GM23248 (cell line): Measurements from ENCODE around the gene GALNT10. TPM values are rescaled to one million over a fixed set of nuclear protein-coding genes. Genes with fewer than 3 reads are reported as not detected.
"Not testable (repeated sequence)": the region's sequence is repeated elsewhere in the genome, so short reads cannot be mapped to it uniquely, and the experiment has no call there.

Source experiments
- DNase-seq: peaks from one replicate; pipeline ENCODE4 v3.0.0-alpha.2; 2015
- H2AFZ ChIP-seq: fragments of 200-600 bp; sonication (generic); 2 replicates; pipeline ENCODE4 v1.6.1; 2016; ENCODE audit warnings: antibody characterized with exemption
- H3F3A ChIP-seq: fragments of 200-600 bp; sonication (generic); 2 replicates; pipeline ENCODE4 v1.6.1; 2016; ENCODE audit warnings: mild to moderate bottlenecking, antibody characterized with exemption, mixed run types; ENCODE audit not compliant: insufficient read depth
- H3K27ac ChIP-seq: fragments of 200-600 bp; sonication (generic); 2 replicates; pipeline ENCODE4 v1.5.1; 2016; ENCODE audit warnings: mild to moderate bottlenecking
- H3K27me3 ChIP-seq: fragments of 200-600 bp; sonication (generic); replicated peaks from 2 replicates; pipeline ENCODE4 v1.6.1; 2016; ENCODE audit warnings: mild to moderate bottlenecking; ENCODE audit not compliant: insufficient read depth
- H3K36me3 ChIP-seq: fragments of 200-600 bp; sonication (generic); 2 replicates; pipeline ENCODE4 v1.6.1; 2016; ENCODE audit warnings: low read depth, mild to moderate bottlenecking
- H3K4me1 ChIP-seq: fragments of 200-600 bp; sonication (generic); 2 replicates; pipeline ENCODE4 v1.6.1; 2016; ENCODE audit warnings: mild to moderate bottlenecking; ENCODE audit not compliant: insufficient read depth
- H3K4me2 ChIP-seq: fragments of 200-600 bp; sonication (generic); one replicate; pipeline ENCODE4 v1.6.1; 2016; ENCODE audit warnings: mild to moderate bottlenecking; ENCODE audit not compliant: unreplicated experiment
- H3K4me3 ChIP-seq: fragments of 200-600 bp; sonication (generic); 2 replicates; pipeline ENCODE4 v1.5.1; 2016; ENCODE audit warnings: mild to moderate bottlenecking
- H3K79me2 ChIP-seq: fragments of 200-600 bp; sonication (generic); 2 replicates; pipeline ENCODE4 v1.6.1; 2016; ENCODE audit warnings: mild to moderate bottlenecking; ENCODE audit not compliant: insufficient read depth
- H3K9ac ChIP-seq: fragments of 200-600 bp; sonication (generic); 2 replicates; pipeline ENCODE4 v1.6.1; 2016; ENCODE audit warnings: mild to moderate bottlenecking
- H3K9me2 ChIP-seq: fragments of 200-600 bp; sonication (generic); 2 replicates; pipeline ENCODE4 v1.6.1; 2016; ENCODE audit warnings: mixed run types, mild to moderate bottlenecking, moderate library complexity; ENCODE audit not compliant: insufficient read depth
- H3K9me3 ChIP-seq: fragments of 200-600 bp; sonication (generic); one replicate; pipeline ENCODE4 v1.6.1; 2017; ENCODE audit warnings: low read depth
- H4K20me1 ChIP-seq: fragments of 200-600 bp; sonication (generic); 2 replicates; pipeline ENCODE4 v1.6.0; 2016; ENCODE audit not compliant: insufficient read depth
- EZH2 ChIP-seq: fragments of 200-600 bp; sonication (generic); IDR thresholded peaks from 2 replicates; pipeline ENCODE4 v1.6.1; 2018; ENCODE audit warnings: antibody characterized with exemption, mild to moderate bottlenecking; ENCODE audit not compliant: insufficient read depth, poor library complexity, severe bottlenecking
- EZH2phosphoT487 ChIP-seq: fragments of 200-600 bp; sonication (generic); IDR thresholded peaks from 2 replicates; pipeline ENCODE4 v1.6.1; 2018; ENCODE audit warnings: antibody characterized with exemption, moderate library complexity, mild to moderate bottlenecking, low read depth; ENCODE audit not compliant: insufficient read depth
- WGBS, 2 experiments: methylation state at CpG; one replicate each; pipeline ENCODE4 v1.1.6; 2015 to 2017; ENCODE audit warnings: low lambda C conversion rate in 2 of 2, low coverage in 1 of 2; ENCODE audit errors: missing lambda C conversion rate in 2 of 2; 5-methylcytosine and 5-hydroxymethylcytosine counted together
- in situ Hi-C: fragments of 300-500 bp; cut with MboI; formaldehyde crosslinking; loops from 2 replicates; pipeline ENCODE4 v1.15.0; 2020
- polyA plus RNA-seq: library from polyadenylated mRNA; unstranded; fragments of >200 nt; fragmentation: Nextera tagmentation; extraction: Ambion mirVana; gene quantifications from 2 replicates; pipeline ENCODE4 v1.2.1, GENCODE V29; 2016
- total RNA-seq: library from RNA; depleted of rRNA; stranded (reverse); fragments of >200 nt; shearing (Covaris generic); gene quantifications from 2 replicates; pipeline ENCODE4 v1.2.3, GENCODE V29; 2014

Gene GALNT10
- total and polyA plus RNA-seq, 2 experiments from 2014 or later, result 23.3 to 67.9 TPM

GRCh38 chr5:154146409-154146808 lies 44.1 kb upstream of the GALNT10 start:
- Histone ChIP-seq H4K20me1 (no peaks in the 10 kb centered on the region), H3F3A (no peaks in the 10 kb centered on the region), H3K27me3 (0 out of 2 replicates have a peak, but pooled peaks cover 3% of the 10 kb centered on the region), H3K27ac (no peak overlapping the region), H3K9me3 (no peaks in the 10 kb centered on the region), H3K4me3 (no peak overlapping the region), H3K79me2 (no peaks in the 10 kb centered on the region), H3K9me2 (no peaks in the 10 kb centered on the region), H2AFZ (no peak overlapping the region), H3K9ac (no peak overlapping the region), H3K36me3 (no peaks in the 10 kb centered on the region), H3K4me1 (no peaks in the 10 kb centered on the region), H3K4me2 (no peak overlapping the region)
- in situ Hi-C loops, result no loop called here
- no peak for TF ChIP-seq EZH2phosphoT487
- no peak for TF ChIP-seq EZH2
- no peak for DNase-seq

DNA sequence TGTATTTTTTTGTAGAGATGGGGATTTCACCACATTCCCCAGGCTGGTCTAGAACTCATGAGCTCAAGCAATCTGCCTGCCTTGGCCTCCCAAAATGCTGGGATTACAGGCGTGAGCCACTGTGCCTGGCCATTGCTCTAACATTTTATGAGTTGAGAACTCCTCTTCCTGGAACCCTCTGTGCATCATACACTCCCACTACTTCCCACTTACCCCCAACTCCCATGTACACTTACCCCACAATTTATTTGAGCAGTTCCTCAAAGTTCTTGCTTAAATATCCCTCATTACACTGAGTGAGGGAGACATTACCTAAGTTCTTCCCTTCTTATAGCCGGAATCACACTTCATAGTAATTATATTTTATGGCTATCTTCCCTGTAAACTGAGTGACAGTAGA lies 42.9 kb upstream of the GALNT10 start:
- Histone ChIP-seq H4K20me1 (no peaks in the 10 kb centered on the region), H2AFZ (no peak overlapping the region), H3K79me2 (no peaks in the 10 kb centered on the region), H3K4me1 (no peaks in the 10 kb centered on the region), H3K9me3 (no peaks in the 10 kb centered on the region), H3K4me2 (no peak overlapping the region), H3K27me3 (no peaks in the 10 kb centered on the region), H3K27ac (no peak overlapping the region), H3K36me3 (no peaks in the 10 kb centered on the region), H3K9ac (no peak overlapping the region), H3F3A (no peaks in the 10 kb centered on the region), H3K4me3 (no peak overlapping the region), H3K9me2 (no peaks in the 10 kb centered on the region)
- 73 to 76% methylated on average over 2 of the region's 2 CpGs for WGBS, 2 experiments
- no peak for DNase-seq
- in situ Hi-C loops, result no loop called here
- TF ChIP-seq EZH2 (no peak), EZH2phosphoT487 (no peak)

DNA sequence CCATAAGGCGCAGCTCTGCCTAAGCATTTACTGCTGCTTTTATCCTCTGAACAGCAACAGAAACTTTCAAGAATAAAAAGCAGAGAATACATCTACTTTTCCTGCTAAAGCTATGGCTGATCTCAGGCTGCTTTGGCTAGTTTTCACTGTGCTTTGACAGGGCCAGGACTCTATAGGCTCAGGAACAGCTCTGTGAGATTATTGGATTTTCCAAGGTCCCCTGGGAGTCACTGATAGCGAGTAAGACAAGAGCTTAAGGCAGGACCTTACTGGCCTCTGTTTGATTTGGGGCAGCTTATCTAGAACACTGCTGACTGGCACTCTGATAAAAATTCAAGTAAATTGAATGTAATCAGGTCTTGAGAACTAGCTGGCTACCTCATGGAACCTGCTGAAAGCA lies 40.1 kb upstream of the GALNT10 start:
- not testable (repeated sequence) for H3F3A ChIP-seq, H3K9ac ChIP-seq, H3K4me2 ChIP-seq, H3K4me1 ChIP-seq, H3K9me2 ChIP-seq, H3K4me3 ChIP-seq, DNase-seq, H3K36me3 ChIP-seq, H3K79me2 ChIP-seq, H2AFZ ChIP-seq, H4K20me1 ChIP-seq, H3K9me3 ChIP-seq, H3K27me3 ChIP-seq, H3K27ac ChIP-seq
- WGBS, 2 experiments, result 77 to 84% methylated on average over 2 of the region's 2 CpGs
- in situ Hi-C loops, result loop anchor here (25.0 kb wide), 1 partner anchor 1613 kb away; no protein-coding TSS in a partner anchor

DNA sequence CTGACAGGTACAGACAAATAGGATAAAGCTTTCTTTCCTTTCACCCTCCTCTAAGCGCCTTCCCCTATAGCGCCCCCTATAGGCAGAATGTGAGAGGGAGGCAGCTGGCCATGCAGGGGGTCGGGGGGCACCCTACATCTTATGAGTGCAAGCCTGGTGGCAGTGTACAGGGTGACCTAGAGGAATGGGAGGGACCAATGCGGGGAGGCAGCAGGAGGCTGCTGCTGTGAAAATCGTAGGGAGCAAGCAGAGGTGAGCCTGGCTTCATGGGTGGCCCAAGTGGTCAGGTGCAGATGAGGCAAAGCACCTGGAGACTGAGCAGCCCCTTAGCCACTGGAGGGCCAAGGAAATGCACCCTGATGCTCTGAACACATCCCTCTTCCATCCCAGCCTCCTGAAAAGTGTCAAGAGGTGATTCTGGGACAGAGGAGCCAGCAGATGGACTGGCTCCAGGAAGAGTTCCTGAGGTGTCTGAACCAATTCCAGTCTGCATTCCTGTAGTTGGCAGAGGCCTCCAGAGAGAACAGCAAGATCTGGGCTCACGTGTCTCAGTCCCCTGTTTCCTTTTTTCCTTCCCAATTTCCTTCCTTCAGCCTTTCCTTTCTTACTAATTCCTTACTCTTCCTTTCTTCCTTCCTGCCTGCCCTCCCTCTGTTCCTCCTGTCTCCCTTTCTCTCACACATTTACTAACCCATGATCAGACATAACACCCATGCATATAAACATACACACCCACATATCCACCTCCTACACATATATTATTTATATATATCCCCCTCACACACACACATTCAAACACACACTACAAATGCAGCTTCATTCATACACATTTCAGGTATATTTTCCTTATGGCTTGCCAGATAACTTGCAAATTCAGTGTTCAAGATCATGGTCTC lies 32.8 kb upstream of the GALNT10 start:
- in situ Hi-C loops, result loop anchor here (25.0 kb wide), 1 partner anchor 1620 kb away; no protein-coding TSS in a partner anchor
- H3K9me3 ChIP-seq, result no peaks in the 10 kb centered on the region
- H3K79me2 ChIP-seq, result no peaks in the 10 kb centered on the region

More for the DNA sequence above, 32.8 kb upstream of the GALNT10 start:
- Histone ChIP-seq H3K27ac (no peak overlapping the region), H3K9me2 (no peaks in the 10 kb centered on the region), H3K36me3 (no peaks in the 10 kb centered on the region), H3K27me3 (no peaks in the 10 kb centered on the region; the same call in 1 of the 2 replicates), H3K9ac (no peak overlapping the region), H3F3A (peaks cover 14% of the 10 kb centered on the region), H3K4me3 (no peak overlapping the region), H2AFZ (no peak overlapping the region), H3K4me1 (peaks cover 9% of the 10 kb centered on the region; the same call in 1 of the 2 replicates), H3K4me2 (no peak overlapping the region), H4K20me1 (no peaks in the 10 kb centered on the region)
- peak; percentile 20 for DNase-seq
- WGBS, 2 experiments, result 55 to 57% methylated on average over 6 of the region's 6 CpGs
- TF ChIP-seq EZH2 (no peak), EZH2phosphoT487 (no peak)
